ENCODE data around the gene DNAL4.

- TF ChIP-seq POLR2A (IDR thresholded peaks at IDR 0.05) (no peak), CTCF (IDR thresholded peaks at IDR 0.05) (no peak)
Observed at GRCh38 chr22:38750638-38751037, 43.3 kb downstream of the DNAL4 start.
